ENCODE measurements around the gene CFAP119.

The CFAP119 gene

DNA sequence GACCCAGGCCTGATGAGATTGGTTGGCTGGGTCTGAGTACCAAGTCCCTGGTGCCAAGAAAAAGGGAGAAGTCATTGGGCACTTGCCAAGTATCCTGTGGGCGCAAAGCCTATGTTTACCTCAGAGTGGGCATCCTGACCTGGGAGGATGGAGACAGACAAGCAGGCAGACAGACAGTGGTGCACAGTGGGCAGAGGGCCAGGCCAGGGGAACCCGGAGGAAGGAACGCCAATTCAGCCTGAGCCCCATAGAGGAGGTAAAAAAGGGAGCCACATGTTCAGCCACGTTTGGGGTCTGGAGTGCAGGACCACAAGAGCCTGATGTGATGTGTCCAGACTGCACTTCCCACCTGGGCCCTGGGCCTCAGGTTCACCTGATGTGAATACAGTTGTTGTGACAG is 8.3 kb downstream of the CFAP119 start:
- TF ChIP-seq POLR2AphosphoS5 (IDR thresholded peaks at IDR 0.05; ENCODE audit: low read depth) (no peak), SPI1 (IDR thresholded peaks at IDR 0.05; ENCODE audit: borderline replicate concordance, low read depth) (no peak), GABPA (IDR thresholded peaks at IDR 0.05; ENCODE audit: low read depth) (no peak)
- TF ChIP-seq, protein P1, sequence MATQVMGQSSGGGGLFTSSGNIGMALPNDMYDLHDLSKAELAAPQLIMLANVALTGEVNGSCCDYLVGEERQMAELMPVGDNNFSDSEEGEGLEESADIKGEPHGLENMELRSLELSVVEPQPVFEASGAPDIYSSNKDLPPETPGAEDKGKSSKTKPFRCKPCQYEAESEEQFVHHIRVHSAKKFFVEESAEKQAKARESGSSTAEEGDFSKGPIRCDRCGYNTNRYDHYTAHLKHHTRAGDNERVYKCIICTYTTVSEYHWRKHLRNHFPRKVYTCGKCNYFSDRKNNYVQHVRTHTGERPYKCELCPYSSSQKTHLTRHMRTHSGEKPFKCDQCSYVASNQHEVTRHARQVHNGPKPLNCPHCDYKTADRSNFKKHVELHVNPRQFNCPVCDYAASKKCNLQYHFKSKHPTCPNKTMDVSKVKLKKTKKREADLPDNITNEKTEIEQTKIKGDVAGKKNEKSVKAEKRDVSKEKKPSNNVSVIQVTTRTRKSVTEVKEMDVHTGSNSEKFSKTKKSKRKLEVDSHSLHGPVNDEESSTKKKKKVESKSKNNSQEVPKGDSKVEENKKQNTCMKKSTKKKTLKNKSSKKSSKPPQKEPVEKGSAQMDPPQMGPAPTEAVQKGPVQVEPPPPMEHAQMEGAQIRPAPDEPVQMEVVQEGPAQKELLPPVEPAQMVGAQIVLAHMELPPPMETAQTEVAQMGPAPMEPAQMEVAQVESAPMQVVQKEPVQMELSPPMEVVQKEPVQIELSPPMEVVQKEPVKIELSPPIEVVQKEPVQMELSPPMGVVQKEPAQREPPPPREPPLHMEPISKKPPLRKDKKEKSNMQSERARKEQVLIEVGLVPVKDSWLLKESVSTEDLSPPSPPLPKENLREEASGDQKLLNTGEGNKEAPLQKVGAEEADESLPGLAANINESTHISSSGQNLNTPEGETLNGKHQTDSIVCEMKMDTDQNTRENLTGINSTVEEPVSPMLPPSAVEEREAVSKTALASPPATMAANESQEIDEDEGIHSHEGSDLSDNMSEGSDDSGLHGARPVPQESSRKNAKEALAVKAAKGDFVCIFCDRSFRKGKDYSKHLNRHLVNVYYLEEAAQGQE (IDR thresholded peaks at IDR 0.05; ENCODE audit: insufficient replicate concordance, low read depth): no peak
- TF ChIP-seq, protein P2, sequence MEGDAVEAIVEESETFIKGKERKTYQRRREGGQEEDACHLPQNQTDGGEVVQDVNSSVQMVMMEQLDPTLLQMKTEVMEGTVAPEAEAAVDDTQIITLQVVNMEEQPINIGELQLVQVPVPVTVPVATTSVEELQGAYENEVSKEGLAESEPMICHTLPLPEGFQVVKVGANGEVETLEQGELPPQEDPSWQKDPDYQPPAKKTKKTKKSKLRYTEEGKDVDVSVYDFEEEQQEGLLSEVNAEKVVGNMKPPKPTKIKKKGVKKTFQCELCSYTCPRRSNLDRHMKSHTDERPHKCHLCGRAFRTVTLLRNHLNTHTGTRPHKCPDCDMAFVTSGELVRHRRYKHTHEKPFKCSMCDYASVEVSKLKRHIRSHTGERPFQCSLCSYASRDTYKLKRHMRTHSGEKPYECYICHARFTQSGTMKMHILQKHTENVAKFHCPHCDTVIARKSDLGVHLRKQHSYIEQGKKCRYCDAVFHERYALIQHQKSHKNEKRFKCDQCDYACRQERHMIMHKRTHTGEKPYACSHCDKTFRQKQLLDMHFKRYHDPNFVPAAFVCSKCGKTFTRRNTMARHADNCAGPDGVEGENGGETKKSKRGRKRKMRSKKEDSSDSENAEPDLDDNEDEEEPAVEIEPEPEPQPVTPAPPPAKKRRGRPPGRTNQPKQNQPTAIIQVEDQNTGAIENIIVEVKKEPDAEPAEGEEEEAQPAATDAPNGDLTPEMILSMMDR (IDR thresholded peaks at IDR 0.05; ENCODE audit: insufficient read depth, low read length): no peak
- Histone ChIP-seq H3K27me3 (ENCODE audit: insufficient read depth, poor library complexity, severe bottlenecking) (no peaks in the 10 kb centered on the region), H3K4me3 (replicated peaks; ENCODE audit: insufficient read depth, low read length) (no peak overlapping the region), H3K27ac (replicated peaks) (no peak overlapping the region)
- DNase-seq (ENCODE audit: low read depth in 1 of 2, low spot score in 1 of 2): no peak

DNA sequence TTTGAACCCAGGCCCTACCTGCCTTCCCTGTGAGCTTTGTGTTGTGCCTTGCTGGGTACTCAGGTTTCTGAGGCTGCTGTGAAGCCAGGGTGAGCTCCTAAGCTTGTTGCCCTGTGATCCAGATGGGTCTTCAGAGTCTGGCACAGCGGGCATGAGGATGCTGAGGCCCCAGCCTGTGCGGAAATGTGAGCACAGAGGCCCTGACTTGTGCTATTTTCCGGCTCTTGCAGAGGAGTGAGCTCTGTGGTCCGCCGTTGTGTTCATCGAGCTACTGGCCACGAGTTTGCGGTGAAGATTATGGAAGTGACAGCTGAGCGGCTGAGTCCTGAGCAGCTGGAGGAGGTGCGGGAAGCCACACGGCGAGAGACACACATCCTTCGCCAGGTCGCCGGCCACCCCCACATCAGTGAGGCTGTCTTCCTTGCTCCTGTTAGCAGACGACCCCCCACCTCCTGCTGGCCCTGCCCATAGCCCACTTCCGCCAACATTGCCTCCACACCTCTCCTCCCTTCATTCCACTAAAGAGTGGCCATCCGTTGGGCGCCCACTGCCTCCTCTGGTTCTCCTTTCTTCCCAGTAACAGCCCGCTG is 10.9 kb downstream of the CFAP119 start:
- no peaks in the 10 kb centered on the region for H3K27me3 ChIP-seq (ENCODE audit: insufficient read depth, poor library complexity, severe bottlenecking)
- H3K4me3 ChIP-seq (replicated peaks; ENCODE audit: insufficient read depth, low read length): no peak overlapping the region
- no peak for DNase-seq (ENCODE audit: low read depth in 1 of 2, low spot score in 1 of 2)
- TF ChIP-seq GABPA (IDR thresholded peaks at IDR 0.05; ENCODE audit: low read depth) (no peak), SPI1 (IDR thresholded peaks at IDR 0.05; ENCODE audit: borderline replicate concordance, low read depth) (no peak), POLR2AphosphoS5 (IDR thresholded peaks at IDR 0.05; ENCODE audit: low read depth) (no peak)
- TF ChIP-seq, protein P2 (IDR thresholded peaks at IDR 0.05; ENCODE audit: insufficient read depth, low read length): no peak
- no peak overlapping the region for H3K27ac ChIP-seq (replicated peaks)

DNA sequence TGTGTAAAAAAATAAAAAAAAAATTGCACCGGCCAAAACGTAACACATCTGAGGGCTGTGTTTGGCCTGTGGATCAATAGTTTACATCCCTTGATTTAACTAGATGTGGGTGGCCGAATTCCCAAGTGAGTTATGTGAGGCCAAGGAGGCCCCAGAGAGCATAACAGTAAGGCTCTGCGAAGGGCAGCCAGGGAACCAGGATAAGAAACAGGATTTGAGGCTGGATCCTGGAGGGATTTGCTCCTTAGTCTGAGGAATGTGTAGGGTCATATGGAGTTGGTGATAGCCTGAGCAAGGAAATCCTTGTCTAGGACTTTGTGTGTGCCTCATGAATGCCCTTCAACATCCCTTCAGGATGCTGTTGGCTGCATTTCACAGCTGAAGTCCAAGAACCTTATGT is 11.7 kb downstream of the CFAP119 start:
- Histone ChIP-seq H3K27ac (replicated peaks) (no peak overlapping the region), H3K4me3 (replicated peaks; ENCODE audit: insufficient read depth, low read length) (no peak overlapping the region), H3K27me3 (ENCODE audit: insufficient read depth, poor library complexity, severe bottlenecking) (no peaks in the 10 kb centered on the region)
- DNase-seq (ENCODE audit: low read depth in 1 of 2, low spot score in 1 of 2): no peak
- TF ChIP-seq GABPA (IDR thresholded peaks at IDR 0.05; ENCODE audit: low read depth): no peak
- TF ChIP-seq, protein P1 (IDR thresholded peaks at IDR 0.05; ENCODE audit: insufficient replicate concordance, low read depth): no peak

DNA sequence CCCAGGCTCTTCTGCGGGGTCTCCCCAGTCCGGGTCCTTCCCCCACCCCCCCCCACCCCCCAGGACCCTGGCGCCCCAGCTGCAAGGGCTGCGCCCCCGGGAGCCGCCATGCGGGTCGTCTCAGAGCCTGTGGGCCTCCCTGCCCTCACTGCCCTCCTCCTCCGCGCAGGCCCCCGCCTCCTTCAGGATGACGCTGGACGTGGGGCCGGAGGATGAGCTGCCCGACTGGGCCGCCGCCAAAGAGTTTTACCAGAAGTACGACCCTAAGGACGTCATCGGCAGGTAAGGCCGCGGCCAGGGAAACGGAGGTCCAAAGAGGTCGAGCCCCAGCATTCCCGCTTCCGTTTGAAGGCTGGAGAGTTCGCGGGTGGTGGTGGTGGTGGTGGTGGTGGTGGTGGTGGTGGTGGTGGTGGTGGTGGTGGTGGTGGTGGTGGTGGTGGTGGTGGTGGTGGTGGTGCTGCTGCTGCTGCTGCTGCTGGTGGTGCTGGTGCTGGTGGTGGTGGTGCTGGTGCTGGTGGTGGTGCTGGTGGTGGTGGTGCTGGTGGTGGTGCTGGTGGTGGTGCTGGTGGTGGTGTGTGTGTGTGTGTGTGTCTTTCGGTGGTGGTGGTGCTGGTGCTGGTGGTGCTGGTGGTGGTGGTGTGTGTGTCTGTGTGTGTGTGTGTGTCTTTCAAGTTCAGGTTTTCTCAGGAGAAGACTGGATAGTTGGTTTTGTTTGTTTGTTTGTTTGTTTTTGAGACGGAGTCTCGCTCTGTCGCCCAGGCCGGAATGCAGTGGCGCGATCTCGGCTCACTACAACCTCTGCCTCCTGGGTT is 13.0 kb downstream of the CFAP119 start:
- H3K4me3 ChIP-seq (replicated peaks; ENCODE audit: insufficient read depth, low read length): peak overlapping the region; percentile 98
- DNase-seq (ENCODE audit: low read depth in 1 of 2, low spot score in 1 of 2): peak in 1 of 2 experiments; percentile 28
- TF ChIP-seq, protein P1 (IDR thresholded peaks at IDR 0.05; ENCODE audit: insufficient replicate concordance, low read depth): no peak
- TF ChIP-seq SPI1 (IDR thresholded peaks at IDR 0.05; ENCODE audit: borderline replicate concordance, low read depth) (no peak), POLR2AphosphoS5 (IDR thresholded peaks at IDR 0.05; ENCODE audit: low read depth) (no peak), GABPA (IDR thresholded peaks at IDR 0.05; ENCODE audit: low read depth) (no peak)
- TF ChIP-seq, protein P2 (IDR thresholded peaks at IDR 0.05; ENCODE audit: insufficient read depth, low read length): no peak
- H3K27me3 ChIP-seq (ENCODE audit: insufficient read depth, poor library complexity, severe bottlenecking): no peaks in the 10 kb centered on the region
- H3K27ac ChIP-seq (replicated peaks): peak overlapping the region; percentile 62

Measured in HL-60 (cell line).